ENCODE data around the gene IFI27. TPM values are rescaled to one million over a fixed set of nuclear protein-coding genes. Genes with fewer than 3 reads are reported as not detected.

Gene IFI27
- total RNA-seq, 4 donors from 2014 or later: 39.5 to 958 (median 291) TPM

- Histone ChIP-seq H3K36me3 (no peaks in the 10 kb centered on the region), H3K4me1 (peaks cover 10 to 65% (median 31%) of the 10 kb centered on the region in 3 donors), H3K27ac (peak overlapping the region; percentile 3 to 90 (median 82)), H3K4me3 (peak overlapping the region in 2 of 4 donors; percentile 1 to 65), H3K9me3 (peaks cover 0 to 3% (median 0%) of the 10 kb centered on the region in 3 donors), H3K27me3 (peaks cover 0 to 5% (median 0%) of the 10 kb centered on the region in 4 donors)
- no peak for DNase-seq
- TF ChIP-seq CTCF (IDR thresholded peaks at IDR 0.05) (no peak), POLR2A (IDR thresholded peaks at IDR 0.05) (no peak)
- intact Hi-C loops (cut with DNase I): no loop called here
- WGBS, 2 donors: 63 to 69% methylated on average over 3 to 5 of the region's 5 CpGs
These were observed 3.5 kb downstream of the IFI27 start for GRCh38 chr14:94113908-94114588.

GRCh38 chr14:94114589-94115057 is 4.1 kb downstream of the IFI27 start:
- no peak for TF ChIP-seq CTCF (IDR thresholded peaks at IDR 0.05)
- no peak for TF ChIP-seq POLR2A (IDR thresholded peaks at IDR 0.05)
- WGBS, 2 donors: 67 to 93% methylated on average over 3 to 5 of the region's 5 CpGs
- H3K4me3 ChIP-seq: peak overlapping the region in 1 of 4 donors; percentile 19
- peak overlapping the region in 3 of 4 donors; percentile 82 to 90 (median 82) for H3K27ac ChIP-seq
- DNase-seq: no peak
- H3K36me3 ChIP-seq: no peaks in the 10 kb centered on the region
- peaks cover 10 to 59% (median 28%) of the 10 kb centered on the region in 3 donors for H3K4me1 ChIP-seq
- intact Hi-C loops (cut with DNase I): no loop called here
- H3K27me3 ChIP-seq: peaks cover 0 to 8% (median 0%) of the 10 kb centered on the region in 4 donors
- H3K9me3 ChIP-seq: peaks cover 0 to 8% (median 4%) of the 10 kb centered on the region in 3 donors

- intact Hi-C loops (cut with DNase I): no loop called here
- Histone ChIP-seq H3K27me3 (peaks cover 0 to 8% (median 0%) of the 10 kb centered on the region in 4 donors), H3K36me3 (no peaks in the 10 kb centered on the region), H3K9me3 (peaks cover 0 to 14% (median 7%) of the 10 kb centered on the region in 3 donors), H3K27ac (peak overlapping the region in 3 of 4 donors; percentile 82 to 90 (median 82)), H3K4me3 (peak overlapping the region in 1 of 4 donors; percentile 19), H3K4me1 (peaks cover 7 to 54% (median 23%) of the 10 kb centered on the region in 3 donors)
- 0 to 17% methylated on average over 4 of the region's 4 CpGs for WGBS, 2 donors
- TF ChIP-seq CTCF (IDR thresholded peaks at IDR 0.05): no peak
- no peak for TF ChIP-seq POLR2A (IDR thresholded peaks at IDR 0.05)
- DNase-seq: no peak
These were observed 4.6 kb downstream of the IFI27 start for GRCh38 chr14:94115058-94115591.

- DNase-seq: no peak
- peaks cover 0 to 8% (median 0%) of the 10 kb centered on the region in 4 donors for H3K27me3 ChIP-seq
- H3K27ac ChIP-seq: peak overlapping the region in 3 of 4 donors; percentile 82 to 90 (median 82)
- H3K4me1 ChIP-seq: peaks cover 7 to 49% (median 23%) of the 10 kb centered on the region in 3 donors
- intact Hi-C loops (cut with DNase I): no loop called here
- peaks cover 0 to 18% (median 7%) of the 10 kb centered on the region in 3 donors for H3K9me3 ChIP-seq
- H3K4me3 ChIP-seq: no peak overlapping the region
- 86 to 91% methylated on average over 5 to 6 of the region's 15 CpGs for whole genome bisulfite sequencing, 2 donors
- no peak for TF ChIP-seq POLR2A (IDR thresholded peaks at IDR 0.05)
- no peak for TF ChIP-seq CTCF (IDR thresholded peaks at IDR 0.05)
- H3K36me3 ChIP-seq: no peaks in the 10 kb centered on the region
These were observed 5.1 kb downstream of the IFI27 start for GRCh38 chr14:94115631-94116030.

- Histone ChIP-seq H3K27me3 (peaks cover 0 to 8% (median 0%) of the 10 kb centered on the region in 4 donors), H3K4me1 (peaks cover 7 to 39% (median 23%) of the 10 kb centered on the region in 3 donors), H3K27ac (no peak overlapping the region), H3K9me3 (peaks cover 0 to 19% (median 7%) of the 10 kb centered on the region in 3 donors), H3K36me3 (no peaks in the 10 kb centered on the region), H3K4me3 (no peak overlapping the region)
- intact Hi-C loops (cut with DNase I): no loop called here
- no peak for DNase-seq
- WGBS, 2 donors: 75 to 100% methylated on average over 4 to 10 of the region's 10 CpGs
- TF ChIP-seq CTCF (IDR thresholded peaks at IDR 0.05) (no peak), POLR2A (IDR thresholded peaks at IDR 0.05) (no peak)
These were observed 6.2 kb downstream of the IFI27 start for GRCh38 chr14:94116701-94117100.
